HG02981 (cell line): ENCODE results near the gene FHAD1.

Experiments
- ATAC-seq: cut with Tn5 transposase; IDR thresholded peaks from one replicate; pipeline ENCODE4 v1.9.1; 2021; ENCODE audit warnings: mild to moderate bottlenecking, moderate library complexity; ENCODE audit not compliant: unreplicated experiment

Gene FHAD1

DNA sequence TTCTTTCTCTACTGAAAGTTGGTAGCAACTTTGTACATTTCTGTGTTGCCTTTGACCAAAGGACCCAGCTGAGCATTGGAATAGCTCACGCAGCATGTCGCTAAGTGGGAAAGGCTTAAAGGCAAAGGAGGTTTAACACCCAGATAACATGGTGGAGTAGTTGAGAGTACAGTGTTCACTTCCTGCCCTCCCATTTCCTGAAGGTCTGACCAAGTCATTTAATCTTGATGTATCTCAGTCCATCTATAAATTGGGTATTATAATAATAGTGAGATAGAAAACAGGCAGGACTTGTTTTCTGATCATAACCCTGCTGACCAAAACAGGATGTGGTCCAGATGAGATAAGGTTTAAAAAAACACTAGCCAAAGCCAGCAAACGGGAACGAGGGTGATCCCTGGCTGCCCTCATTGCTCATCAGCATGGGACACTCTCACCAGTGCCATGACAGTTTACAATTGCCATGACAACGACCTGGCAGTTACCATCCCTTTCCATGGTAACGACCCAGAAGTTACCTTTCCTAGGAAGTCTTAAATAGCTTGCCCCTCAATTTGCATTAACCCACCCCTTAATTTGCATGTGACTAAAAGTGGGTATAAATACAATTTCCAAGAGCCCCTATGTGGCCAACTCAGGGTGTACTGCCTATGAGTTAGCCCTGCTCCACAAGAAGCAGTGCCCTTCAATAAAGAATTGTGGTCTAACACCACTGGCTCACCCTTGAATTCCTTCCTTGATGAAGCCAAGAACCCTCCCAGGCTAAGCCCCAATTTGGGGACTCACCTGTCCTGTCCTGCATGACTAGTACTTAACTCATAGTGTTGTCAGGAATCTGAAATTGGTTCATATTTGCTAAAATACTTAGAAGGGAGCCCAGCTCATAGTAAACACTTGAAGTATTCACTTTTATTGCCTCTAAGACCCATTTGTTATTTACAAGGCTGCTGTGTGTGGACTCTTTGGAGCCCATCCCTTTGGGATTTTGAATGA lies 28.4 kb upstream of the FHAD1 start:
- no peak for ATAC-seq

DNA sequence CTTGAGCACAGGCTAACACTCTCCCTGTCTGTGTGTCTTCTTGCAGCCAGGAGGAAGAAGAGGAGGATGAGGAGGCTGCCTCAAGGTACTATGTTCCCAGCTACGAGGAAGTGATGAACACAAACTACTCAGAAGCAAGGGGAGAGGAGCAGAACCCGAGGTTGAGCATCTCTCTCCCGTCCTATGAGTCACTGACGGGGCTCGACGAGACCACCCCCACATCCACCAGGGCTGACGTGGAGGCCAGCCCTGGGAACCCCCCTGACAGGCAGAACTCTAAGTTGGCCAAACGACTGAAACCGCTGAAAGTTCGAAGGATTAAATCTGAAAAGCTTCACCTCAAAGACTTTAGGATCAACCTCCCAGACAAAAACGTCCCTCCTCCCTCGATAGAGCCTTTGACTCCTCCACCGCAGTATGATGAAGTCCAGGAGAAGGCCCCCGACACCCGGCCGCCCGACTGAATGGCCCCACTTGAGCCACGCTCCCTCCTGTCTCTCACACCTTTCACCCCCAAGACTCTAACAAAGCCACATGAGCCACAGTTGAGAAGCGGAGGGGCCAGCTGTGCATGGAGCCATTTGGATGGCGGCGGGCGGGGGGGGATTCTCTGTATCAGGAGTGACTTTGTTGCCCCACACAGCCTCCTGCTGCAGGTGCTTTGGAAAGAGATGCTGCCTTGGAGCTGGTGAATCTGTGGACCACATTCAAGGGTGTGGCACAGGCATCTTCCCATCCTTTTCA lies 27.6 kb upstream of the FHAD1 start:
- ATAC-seq, result no peak

DNA sequence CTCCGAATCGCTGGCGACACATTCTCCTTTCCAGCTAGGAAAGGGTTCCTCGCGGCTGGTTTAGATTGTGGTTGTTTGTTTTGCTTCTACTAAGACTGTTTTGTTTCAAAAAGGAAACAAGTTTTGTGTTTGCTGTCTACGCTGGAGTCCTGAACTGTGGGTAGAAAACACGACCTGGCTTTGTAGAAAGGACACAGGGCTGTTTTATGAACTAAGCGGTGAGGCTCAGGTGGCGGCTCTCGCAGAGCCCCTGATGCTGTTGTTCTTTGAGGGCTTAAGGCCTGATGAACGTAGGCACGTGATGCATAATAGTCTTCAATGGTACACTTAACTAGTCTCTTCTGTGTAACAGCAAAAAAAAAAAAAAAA lies 27.0 kb upstream of the FHAD1 start:
- no peak for ATAC-seq

DNA sequence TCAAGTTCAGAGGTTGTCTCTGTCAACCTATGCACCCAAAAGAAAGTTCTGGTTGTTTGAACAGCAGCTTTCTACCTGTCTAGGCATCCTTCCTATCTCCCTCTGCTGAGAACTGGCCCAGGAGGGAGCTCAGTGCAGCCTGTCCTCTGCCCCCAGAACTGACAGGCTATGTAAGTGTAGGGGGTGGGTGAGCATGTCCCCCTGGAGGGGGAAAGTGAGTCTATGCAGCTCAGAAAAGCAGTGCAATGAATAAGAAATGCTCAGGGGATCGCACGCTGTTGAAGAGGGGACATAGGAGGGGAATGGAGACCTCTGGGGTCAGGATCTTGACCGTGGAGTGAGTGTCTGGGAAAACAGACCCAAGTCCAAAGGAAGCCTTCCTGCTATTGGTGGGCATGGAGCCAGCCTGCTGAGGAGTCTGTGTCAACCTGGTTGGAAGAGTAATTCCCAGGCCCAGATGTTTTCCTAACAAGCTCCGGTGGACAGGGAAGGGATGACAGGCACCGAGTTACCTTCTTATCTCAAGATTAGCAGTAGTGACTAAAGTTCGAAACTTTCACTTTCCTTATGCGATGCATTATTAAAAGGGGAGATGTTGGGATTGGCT lies 26.1 kb upstream of the FHAD1 start:
- no peak for ATAC-seq

DNA sequence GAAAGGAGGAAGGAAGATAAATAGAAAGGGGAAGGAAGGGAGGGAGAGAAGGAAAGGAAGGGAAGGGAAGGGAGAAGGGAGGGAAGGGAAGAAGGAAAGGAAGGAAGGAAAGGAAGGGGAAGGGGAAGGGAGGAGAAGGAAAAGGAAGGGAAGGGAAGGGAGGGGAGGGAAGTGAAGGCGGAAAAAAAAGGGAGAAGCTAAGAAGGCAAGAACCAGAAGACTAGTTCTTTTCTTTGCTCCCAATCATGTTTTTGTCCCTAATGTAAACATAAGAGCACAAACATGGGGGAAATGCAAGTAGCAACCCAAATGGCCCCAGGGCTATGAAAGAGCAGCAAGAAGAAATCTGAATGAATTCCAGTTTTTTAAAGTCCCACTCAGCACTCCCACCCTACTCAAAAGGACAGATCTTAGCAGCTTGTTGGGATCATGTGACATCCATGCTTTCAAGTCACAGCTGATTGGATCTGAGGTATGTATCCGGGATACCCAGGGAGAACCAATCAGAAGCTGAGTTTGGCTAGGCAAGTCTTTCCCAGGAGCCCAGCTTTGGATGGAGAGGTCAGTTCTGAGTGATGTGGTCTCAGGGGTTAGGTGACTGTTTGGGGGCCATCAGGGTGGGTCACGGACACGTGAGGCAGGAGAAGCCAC lies 24.2 kb upstream of the FHAD1 start:
- ATAC-seq, result no peak

DNA sequence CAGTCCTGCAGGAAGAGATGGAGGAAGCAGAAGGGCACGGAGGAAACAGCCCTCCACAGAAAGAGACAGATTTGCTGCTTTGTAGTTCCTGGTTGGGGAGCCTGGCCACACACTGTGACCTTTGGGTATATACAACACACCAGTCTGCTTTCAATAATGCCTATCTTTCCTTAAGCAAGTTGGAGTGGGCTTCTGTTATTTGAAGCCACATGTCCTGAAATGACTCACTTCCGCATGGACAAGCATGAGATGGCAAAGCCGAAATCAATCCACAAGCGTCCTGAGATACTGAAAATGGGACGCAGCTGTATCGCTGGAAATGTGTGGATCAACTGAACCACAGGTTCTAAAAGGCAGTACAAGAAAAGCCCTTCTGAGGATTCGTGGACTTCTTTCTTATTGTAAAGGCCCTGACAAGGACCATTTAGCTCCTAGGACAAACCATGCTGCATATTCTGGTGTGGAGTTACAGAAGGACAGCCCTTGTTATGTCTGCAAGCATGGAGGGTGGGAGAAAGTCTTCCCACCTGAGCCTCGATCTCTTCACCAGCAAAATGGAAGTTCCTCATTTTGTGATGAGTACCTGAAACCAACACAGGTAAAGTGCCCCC lies 22.7 kb upstream of the FHAD1 start:
- no peak for ATAC-seq

DNA sequence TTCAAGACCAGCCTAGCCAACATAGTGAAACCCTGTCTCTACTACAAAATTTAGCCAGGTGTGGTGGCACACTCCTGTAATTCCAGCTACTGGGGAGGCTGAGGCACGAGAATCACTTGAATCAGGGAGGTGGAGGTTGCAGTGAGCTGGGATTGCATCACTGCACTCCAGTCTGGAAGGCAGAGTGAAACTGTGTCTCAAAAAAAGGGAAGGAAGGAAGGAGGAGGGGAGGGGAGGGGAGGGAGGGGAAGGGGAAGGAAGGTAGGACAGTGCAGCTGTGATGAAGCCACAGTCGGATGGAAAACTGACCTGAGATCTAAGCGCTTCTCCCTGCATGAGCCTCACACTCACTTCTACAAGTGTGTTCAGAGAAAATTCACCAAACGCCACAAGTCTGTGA lies 22.0 kb upstream of the FHAD1 start:
- ATAC-seq, result no peak

DNA sequence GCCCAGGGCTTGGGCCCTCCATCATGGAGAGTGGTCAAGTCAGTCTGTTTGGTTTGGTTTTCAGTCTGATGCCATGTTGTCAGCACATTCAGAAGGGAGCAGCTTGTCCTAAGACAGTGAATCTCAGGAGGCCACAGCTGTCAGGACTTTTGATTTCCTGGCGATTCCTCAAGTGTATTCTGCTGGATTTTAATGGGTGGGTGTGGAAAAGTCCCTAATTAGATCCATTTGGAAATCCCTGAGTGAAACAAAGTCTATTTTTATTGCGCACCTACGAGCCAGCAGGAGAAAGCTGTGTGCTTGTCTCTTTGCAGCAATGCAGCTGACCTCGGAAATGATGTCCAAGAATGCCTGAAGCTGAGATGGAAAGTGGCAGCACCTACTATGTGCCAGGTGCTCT lies 21.6 kb upstream of the FHAD1 start:
- ATAC-seq, result no peak

DNA sequence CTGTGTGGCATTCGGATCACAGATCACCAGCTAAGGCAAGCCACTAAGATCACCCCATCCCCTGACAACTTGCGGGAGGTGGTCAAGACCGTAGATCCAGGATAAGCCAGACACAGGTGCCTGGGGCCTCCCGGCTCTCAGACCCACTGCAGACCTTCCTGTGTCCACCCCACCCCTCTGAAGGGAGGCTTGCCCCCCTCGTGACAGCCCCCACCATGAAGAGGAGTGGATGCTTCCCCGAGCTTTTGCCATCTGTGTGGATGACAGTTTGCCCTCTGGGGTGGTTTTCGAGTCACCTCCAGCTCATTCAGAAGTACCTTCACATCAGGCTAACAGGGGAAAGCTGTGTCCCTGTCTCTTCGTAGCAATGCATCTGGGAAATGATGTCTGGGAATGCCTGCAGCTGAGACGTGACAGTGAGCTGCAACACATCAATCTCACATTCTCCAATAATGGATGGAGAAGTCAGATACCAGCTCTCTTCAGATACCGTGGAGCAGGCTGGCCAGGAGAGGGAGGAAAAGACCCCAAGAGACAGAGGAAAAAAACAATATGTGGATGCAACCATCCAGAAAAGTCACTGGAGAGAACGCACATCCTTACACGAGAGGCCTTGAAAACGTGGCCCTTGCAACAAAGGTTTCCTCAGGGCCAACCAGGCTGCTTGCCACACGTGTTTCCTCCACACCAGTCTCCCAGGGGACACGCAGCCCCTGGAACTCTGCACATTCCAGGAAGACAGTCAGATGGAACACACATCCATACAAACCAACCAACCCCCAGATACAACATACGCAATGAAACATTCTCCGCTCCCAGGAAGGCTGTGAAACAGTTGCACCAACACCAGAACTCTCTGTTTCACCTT lies 20.4 kb upstream of the FHAD1 start:
- no peak for ATAC-seq

DNA sequence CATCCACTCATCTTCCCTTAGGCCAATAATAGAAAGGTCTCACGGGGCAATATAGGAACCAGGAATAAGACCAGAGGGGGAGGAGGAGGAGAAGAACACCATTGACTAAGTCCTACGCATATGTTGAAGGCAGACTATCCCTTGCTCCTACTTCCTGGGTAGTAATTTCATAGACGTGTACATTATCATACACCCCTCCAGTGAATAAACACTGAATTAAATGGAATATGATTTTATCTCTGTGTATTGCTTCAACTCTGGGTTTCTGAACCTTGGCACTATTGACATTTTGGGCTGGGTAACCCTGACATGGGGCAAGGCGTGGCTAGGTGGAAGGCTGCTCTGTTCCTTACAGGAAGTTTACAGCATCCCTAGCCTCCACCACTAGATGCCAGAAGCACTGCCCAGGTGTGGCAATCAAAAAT lies 17.3 kb upstream of the FHAD1 start:
- no peak for ATAC-seq

DNA sequence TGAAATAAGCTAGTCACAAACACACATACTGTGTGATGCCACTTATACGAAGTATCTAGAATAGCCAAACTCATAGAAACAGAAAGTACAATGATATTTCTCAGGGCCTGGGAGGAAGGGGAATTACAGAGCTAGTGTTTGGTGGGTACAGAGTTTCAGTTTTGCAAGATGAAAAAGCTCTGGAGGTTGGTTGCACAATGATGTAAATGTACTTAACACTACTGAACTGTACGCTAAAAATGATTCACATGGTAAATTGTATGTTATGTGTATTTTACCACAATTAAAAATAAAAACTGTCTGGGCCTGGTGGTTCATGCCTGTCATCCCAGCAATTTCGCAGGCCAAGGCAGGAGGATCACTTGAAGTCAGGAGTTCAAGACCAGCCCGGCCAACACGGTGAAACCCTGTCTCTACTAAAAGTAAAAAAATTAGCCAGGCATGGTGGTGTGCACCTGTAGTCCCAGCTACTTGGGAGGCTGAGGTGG lies 15.3 kb upstream of the FHAD1 start:
- peak; percentile 97 for ATAC-seq

DNA sequence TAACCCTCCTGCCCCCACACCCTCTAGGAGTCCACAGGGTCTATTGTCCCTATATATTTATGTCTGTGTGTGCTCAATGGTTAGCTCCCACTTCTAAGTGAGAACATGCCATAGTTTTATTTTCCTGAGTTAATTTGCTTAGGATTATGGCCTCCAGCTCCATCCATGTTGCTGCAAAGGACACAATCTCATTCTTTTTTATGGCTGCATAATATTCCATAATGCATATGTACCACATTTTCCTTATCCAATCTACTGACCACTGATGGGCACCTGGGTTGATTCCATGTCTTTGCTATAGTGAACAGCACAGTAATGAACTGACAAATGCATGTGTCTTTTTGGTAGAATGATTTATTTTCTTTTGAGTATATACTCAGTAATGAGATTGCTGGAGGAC lies 13.3 kb upstream of the FHAD1 start:
- ATAC-seq, result no peak

DNA sequence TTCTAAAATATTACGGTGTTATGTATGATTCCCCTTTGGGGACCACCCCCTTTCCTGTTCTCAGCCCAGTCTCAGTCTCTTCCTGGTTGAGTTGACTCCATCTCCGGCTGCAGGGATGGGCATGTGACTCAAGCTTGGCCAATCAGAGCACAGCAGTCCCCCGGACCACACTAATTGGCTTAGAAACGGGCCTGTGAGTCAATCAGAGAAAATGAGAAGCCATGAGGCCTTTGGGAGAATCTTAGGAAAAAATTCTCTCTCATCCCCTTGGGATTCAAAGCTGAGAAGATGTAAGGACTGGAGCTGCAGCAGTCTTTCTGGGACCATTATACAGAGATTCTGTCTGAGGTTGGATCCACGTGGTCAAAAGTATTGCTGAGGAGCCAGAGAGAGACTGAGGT lies 10.7 kb upstream of the FHAD1 start:
- ATAC-seq, result no peak

DNA sequence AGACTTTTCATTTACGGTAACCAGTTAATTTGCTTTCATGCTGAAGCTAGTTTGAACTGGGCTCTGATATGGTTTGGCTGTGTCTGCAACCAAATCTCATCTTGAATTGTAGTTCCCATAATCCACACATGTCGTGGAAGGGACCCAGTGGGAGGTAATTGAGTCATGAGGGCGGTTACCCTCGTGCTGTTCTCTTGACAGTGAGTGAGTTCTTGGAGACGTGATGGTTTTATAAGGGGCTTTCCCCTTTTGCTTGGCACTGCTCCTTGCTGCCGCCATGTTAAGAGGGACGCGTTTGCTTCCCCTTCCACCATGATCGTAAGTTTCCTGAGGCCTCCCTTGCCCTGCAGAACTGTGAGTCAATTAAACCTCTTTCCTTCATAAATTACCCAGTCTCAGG lies 10.3 kb upstream of the FHAD1 start:
- ATAC-seq, result no peak

DNA sequence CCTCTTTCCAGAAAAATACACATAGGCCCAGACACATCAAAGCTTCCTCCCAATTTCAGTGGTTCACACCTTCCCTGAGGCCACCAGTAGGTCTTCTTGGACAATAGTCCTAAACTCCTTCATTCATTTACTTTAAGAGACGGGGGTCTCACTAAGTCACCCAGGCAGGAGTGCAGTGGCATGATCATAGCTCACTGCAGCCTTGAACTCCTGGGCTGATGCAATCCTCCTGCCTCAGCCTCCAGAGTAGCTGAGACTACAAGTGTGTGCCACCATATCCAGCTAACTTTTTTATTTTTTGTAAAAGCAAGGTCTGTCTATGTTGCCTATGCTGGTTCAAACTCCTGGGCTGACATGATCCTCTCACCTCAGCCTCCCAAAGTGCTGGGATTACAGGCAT lies 8.2 kb upstream of the FHAD1 start:
- no peak for ATAC-seq

DNA sequence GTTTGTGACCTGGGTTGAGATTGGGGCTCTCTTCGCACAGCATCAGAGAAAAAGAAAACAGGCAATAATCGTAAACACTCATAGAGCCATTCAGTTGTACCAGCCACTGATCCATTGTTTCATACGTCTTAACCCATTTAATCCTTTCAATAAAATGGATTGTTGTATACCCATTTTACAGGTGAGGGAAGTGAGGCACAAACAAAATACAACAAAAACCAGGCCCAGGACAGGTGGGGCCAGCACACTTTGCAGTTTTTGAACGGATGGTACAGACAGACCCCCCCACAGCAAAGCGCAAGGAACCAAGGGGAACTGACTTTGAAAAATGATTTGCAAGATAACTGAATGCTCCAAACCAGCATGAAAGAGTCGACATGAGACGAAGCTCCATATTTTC lies 4.3 kb upstream of the FHAD1 start:
- no peak for ATAC-seq

DNA sequence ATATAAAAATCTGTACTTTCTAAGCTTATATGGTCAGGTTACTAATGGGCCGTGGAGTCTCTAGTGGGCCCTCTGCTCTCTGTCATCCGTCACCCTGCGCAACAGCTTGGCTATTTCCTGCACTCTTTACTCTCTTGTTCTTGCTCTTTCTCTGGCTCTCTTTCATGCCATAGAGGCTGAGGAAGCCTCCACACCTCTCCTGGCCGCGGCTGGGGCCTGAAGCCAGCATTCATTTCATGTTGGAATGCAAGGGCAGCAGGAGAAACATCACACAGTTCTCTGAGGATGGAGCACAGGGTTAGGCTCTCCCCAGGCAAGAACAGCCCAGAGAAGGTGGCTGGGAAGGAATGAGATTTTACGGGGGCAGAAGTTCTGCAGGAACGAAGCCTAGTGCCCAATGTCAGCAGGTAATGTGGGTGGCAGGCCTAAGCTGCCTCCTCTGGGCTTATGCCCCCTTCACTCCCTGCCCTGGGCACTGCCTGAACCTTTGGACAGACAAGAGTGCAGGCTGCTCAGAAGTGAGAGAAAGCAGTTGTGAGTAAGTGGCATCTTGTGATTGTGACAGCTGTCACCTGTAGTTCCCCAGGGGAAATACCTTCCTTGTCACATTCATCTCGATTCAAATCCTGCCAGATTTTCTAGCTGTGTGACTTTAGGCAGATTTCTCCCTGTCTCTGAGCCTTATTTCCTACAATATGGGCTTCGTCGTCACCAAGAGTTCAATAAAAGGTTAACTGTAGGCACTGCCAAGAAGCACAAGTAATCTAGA lies 3.6 kb upstream of the FHAD1 start:
- no peak for ATAC-seq

DNA sequence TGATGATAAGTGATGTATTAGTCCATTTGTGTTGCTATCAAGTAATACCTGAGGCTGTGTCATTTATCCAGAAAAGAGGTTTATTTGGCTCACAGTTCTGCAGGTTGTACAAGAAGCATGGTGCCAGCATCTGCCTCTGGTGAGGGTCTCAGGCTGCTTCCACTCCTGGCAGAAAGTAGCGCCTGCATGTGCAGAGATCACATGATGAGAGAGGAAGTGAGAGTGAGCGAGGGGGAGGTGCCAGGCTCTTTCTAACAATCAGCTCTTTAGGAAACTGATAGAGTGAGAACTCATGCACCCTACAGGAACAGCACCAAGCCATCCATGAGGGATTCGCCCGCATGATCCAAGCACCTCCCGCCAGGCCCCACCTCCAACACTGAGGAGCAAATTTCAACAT lies 2.2 kb upstream of the FHAD1 start:
- no peak for ATAC-seq
